H9 (cell line): ENCODE measurements around the gene ALKBH4. TPM values are rescaled to one million over a fixed set of nuclear protein-coding genes. Genes with fewer than 3 reads are reported as not detected.

ENCODE experiments used
- DNase-seq: peaks from one replicate; pipeline ENCODE4 v3.0.0-alpha.2; 2017
- H2AFZ ChIP-seq: one replicate; pipeline ENCODE4 v1.6.1; 2013; ENCODE audit warnings: mild to moderate bottlenecking, low read length, control low read depth, moderate library complexity
- H2AK5ac ChIP-seq: 2 replicates; pipeline ENCODE4 v1.6.1; 2013; ENCODE audit warnings: low read length, control low read depth, mixed read lengths; ENCODE audit not compliant: insufficient read length
- H2BK120ac ChIP-seq: one replicate; pipeline ENCODE4 v1.6.1; 2013; ENCODE audit warnings: low read depth, mild to moderate bottlenecking, low read length, control low read depth, inconsistent platforms; ENCODE audit not compliant: poor library complexity, severe bottlenecking
- H2BK12ac ChIP-seq: 2 replicates; pipeline ENCODE4 v1.6.1; 2013; ENCODE audit warnings: low read length, control low read depth, mixed read lengths, low read depth; ENCODE audit not compliant: insufficient read length
- H2BK15ac ChIP-seq: 2 replicates; pipeline ENCODE4 v1.6.1; 2013; ENCODE audit warnings: low read depth, low read length, control low read depth
- H2BK20ac ChIP-seq: one replicate; pipeline ENCODE4 v1.6.1; 2013; ENCODE audit warnings: low read depth, mild to moderate bottlenecking, low read length, control low read depth, inconsistent platforms; ENCODE audit not compliant: poor library complexity, severe bottlenecking
- H2BK5ac ChIP-seq: 2 replicates; pipeline ENCODE4 v1.6.1; 2013; ENCODE audit warnings: low read length, control low read depth, mixed read lengths; ENCODE audit not compliant: insufficient read length
- H3K14ac ChIP-seq: 2 replicates; pipeline ENCODE4 v1.6.1; 2013; ENCODE audit warnings: low read length, control low read depth; ENCODE audit not compliant: insufficient read depth
- H3K18ac ChIP-seq: 2 replicates; pipeline ENCODE4 v1.6.1; 2013; ENCODE audit warnings: low read depth, mild to moderate bottlenecking, mixed read lengths, low read length, control low read depth; ENCODE audit not compliant: insufficient read length
- H3K23ac ChIP-seq: 2 replicates; pipeline ENCODE4 v1.6.1; 2013; ENCODE audit warnings: low read length, control low read depth, mixed read lengths, low read depth; ENCODE audit not compliant: insufficient read length
- H3K23me2 ChIP-seq: 2 replicates; pipeline ENCODE4 v1.6.1; 2013; ENCODE audit warnings: low read depth, mild to moderate bottlenecking, mixed read lengths, low read length, control low read depth; ENCODE audit not compliant: insufficient read length, poor library complexity, severe bottlenecking
- H3K27ac ChIP-seq: 2 replicates; pipeline ENCODE4 v1.5.1; 2013; ENCODE audit warnings: low read length, control low read depth, mixed read lengths, low read depth; ENCODE audit not compliant: insufficient read length
- H3K27me3 ChIP-seq: 2 replicates; pipeline ENCODE4 v1.6.1; 2013; ENCODE audit warnings: low read length, control low read depth, inconsistent platforms; ENCODE audit not compliant: insufficient read depth
- H3K4ac ChIP-seq: 2 replicates; pipeline ENCODE4 v1.6.1; 2013; ENCODE audit warnings: low read depth, mild to moderate bottlenecking, control low read depth, inconsistent platforms, low read length, moderate library complexity
- H3K4me1 ChIP-seq: 2 replicates; pipeline ENCODE4 v1.6.1; 2013; ENCODE audit warnings: low read length, control low read depth, inconsistent platforms; ENCODE audit not compliant: insufficient read depth
- H3K4me2 ChIP-seq: 2 replicates; pipeline ENCODE4 v1.6.1; 2013; ENCODE audit warnings: low read length, control low read depth, mixed read lengths; ENCODE audit not compliant: insufficient read length, insufficient read depth
- H3K56ac ChIP-seq: 2 replicates; pipeline ENCODE4 v1.6.1; 2013; ENCODE audit warnings: low read depth, mild to moderate bottlenecking, mixed read lengths, low read length, control low read depth; ENCODE audit not compliant: insufficient read length
- H3K79me1 ChIP-seq: 2 replicates; pipeline ENCODE4 v1.6.1; 2013; ENCODE audit warnings: low read depth, mild to moderate bottlenecking, moderate library complexity, low read length, control low read depth, inconsistent platforms; ENCODE audit not compliant: insufficient read depth, poor library complexity, severe bottlenecking
- H3K79me2 ChIP-seq: 2 replicates; pipeline ENCODE4 v1.6.1; 2013; ENCODE audit warnings: low read length, control low read depth, inconsistent platforms; ENCODE audit not compliant: insufficient read depth
- H3K9ac ChIP-seq: 2 replicates; pipeline ENCODE4 v1.6.1; 2013; ENCODE audit warnings: low read length, control low read depth, mixed read lengths; ENCODE audit not compliant: insufficient read length; ENCODE audit errors: extremely low read depth
- H3K9me3 ChIP-seq: one replicate; pipeline ENCODE4 v1.6.1; 2013; ENCODE audit warnings: low read depth, low read length, inconsistent platforms; ENCODE audit not compliant: control insufficient read depth
- H3T11ph ChIP-seq: one replicate; pipeline ENCODE4 v1.6.1; 2013; ENCODE audit warnings: mild to moderate bottlenecking, low read length, control low read depth, inconsistent platforms
- H4K20me1 ChIP-seq: one replicate; pipeline ENCODE4 v1.6.1; 2013; ENCODE audit not compliant: control insufficient read depth, insufficient read length, insufficient read depth
- H4K5ac ChIP-seq: 2 replicates; pipeline ENCODE4 v1.6.1; 2013; ENCODE audit warnings: low read depth, mild to moderate bottlenecking, mixed read lengths, low read length, control low read depth; ENCODE audit not compliant: insufficient read length
- H4K8ac ChIP-seq: replicated peaks from 2 replicates; pipeline ENCODE4 v1.6.1; 2013; ENCODE audit warnings: low read length, control low read depth, mixed read lengths, low read depth; ENCODE audit not compliant: insufficient read length
- H4K91ac ChIP-seq: 2 replicates; pipeline ENCODE4 v1.6.1; 2013; ENCODE audit warnings: low read depth, mild to moderate bottlenecking, moderate library complexity, mixed read lengths, low read length, control low read depth; ENCODE audit not compliant: insufficient read length
- H3K27ac Mint-ChIP-seq, 3 experiments: 2 replicates in 2 of 3; 3 replicates in 1 of 3; pipeline ENCODE4 v1.8.0; 2020 to 2021; ENCODE audit warnings: mixed read lengths in 3 of 3, mild to moderate bottlenecking in 1 of 3, moderate library complexity in 1 of 3
- H3K27me3 Mint-ChIP-seq: 2 replicates; pipeline ENCODE4 v1.8.0; 2021; ENCODE audit warnings: low read depth, mild to moderate bottlenecking, moderate library complexity, mixed read lengths
- H3K36me3 Mint-ChIP-seq, 3 experiments: 2 replicates in 2 of 3; 3 replicates in 1 of 3; pipeline ENCODE4 v1.8.0; 2020 to 2021; ENCODE audit warnings: low read depth in 3 of 3, mixed read lengths in 3 of 3; ENCODE audit not compliant: insufficient read depth in 1 of 3
- H3K4me1 Mint-ChIP-seq, 2 experiments: 2 replicates each; pipeline ENCODE4 v1.8.0; 2020; ENCODE audit warnings: mixed read lengths in 2 of 2
- H3K4me3 Mint-ChIP-seq, 2 experiments: 2 replicates in 1 of 2; 3 replicates in 1 of 2; pipeline ENCODE4 v1.8.0; 2020 to 2021; ENCODE audit warnings: mild to moderate bottlenecking in 2 of 2, mixed read lengths in 2 of 2, moderate library complexity in 1 of 2
- H3K9me3 Mint-ChIP-seq, 2 experiments: 2 replicates in 1 of 2; 3 replicates in 1 of 2; pipeline ENCODE4 v1.8.0; 2020; ENCODE audit warnings: mild to moderate bottlenecking in 2 of 2, mixed read lengths in 2 of 2, moderate library complexity in 1 of 2
- CTCF ChIP-seq: fragments of 200-600 bp; sonication (generic); conservative IDR thresholded peaks from 3 replicates; pipeline ENCODE4 v1.8.0; 2021; ENCODE audit warnings: antibody characterized with exemption, mild to moderate bottlenecking
- WGBS: extraction: QIAGEN DNeasy Blood & Tissue Kit; methylation state at CpG from one replicate; pipeline ENCODE4 v1.1.7; 2013; ENCODE audit warnings: missing lambda C conversion rate, low lambda C conversion rate, mixed read lengths; ENCODE audit not compliant: insufficient read length; ENCODE audit errors: extremely low coverage; 5-methylcytosine and 5-hydroxymethylcytosine counted together
- total RNA-seq: library from RNA; stranded (reverse); gene quantifications from 2 replicates; pipeline ENCODE4 v1.2.1, GENCODE V29; 2021

The ALKBH4 gene
- total RNA-seq, 1 experiment from 2014 or later: 23.9 TPM

DNA sequence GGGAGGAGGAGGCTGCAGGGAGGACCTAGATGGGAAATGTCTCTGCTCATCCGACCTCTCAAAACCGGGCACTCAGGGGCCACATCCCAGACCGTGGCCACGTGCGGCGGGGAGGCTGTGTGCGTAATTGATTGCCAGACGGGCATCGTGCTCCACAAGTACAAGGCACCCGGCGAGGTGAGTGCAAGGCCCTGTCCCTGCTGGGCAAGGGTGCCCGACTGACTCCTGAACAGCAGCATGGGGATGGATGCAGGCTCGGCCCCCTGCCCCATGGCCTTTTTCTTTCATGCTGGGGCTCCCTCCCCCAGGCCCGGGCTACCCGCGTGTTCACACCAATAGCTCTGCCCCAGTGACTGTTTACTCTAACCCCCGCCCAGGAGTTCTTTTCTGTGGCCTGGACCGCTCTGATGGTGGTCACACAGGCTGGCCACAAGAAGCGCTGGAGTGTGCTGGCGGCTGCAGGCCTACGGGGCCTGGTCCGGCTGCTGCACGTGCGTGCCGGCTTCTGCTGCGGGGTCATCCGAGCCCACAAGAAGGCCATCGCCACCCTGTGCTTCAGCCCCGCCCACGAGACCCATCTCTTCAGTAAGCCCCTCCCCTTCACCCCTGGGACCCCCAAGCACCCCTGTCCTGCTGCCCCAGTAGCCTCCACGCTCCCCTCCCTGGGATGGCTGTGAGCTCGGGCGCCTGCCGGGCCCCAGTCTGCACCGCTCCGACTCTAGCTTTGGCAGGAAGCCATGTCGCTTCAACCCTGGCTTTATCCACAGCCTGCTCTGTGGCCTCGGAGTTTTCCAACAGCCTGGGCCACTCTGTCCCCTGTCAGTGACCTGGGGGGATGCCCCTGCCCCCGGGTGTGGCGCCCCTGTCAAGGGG, 4.1 kb upstream of the ALKBH4 start:
- peaks cover 20 to 36% (median 31%) of the 10 kb centered on the region in 3 experiments; a peak in 6 of 7 replicates for H3K36me3 Mint-ChIP-seq
- Histone ChIP-seq H3K4me1 (no peaks in the 10 kb centered on the region), H3K18ac (no peak overlapping the region), H2BK15ac (no peak overlapping the region), H4K91ac (no peak overlapping the region), H2BK12ac (no peak overlapping the region), H2BK20ac (no peak overlapping the region), H3K4me2 (no peak overlapping the region), H3K23me2 (peaks cover 6% of the 10 kb centered on the region), H2AK5ac (no peak overlapping the region), H3T11ph (no peak overlapping the region), H2BK120ac (no peak overlapping the region), H3K4ac (no peak overlapping the region), H2BK5ac (no peak overlapping the region), H3K27ac (no peak overlapping the region), H3K14ac (no peak overlapping the region), H4K8ac (no peak overlapping the region), H3K9ac (no peak overlapping the region), H2AFZ (no peak overlapping the region), H4K20me1 (no peaks in the 10 kb centered on the region), H3K27me3 (no peaks in the 10 kb centered on the region), H3K79me1 (peaks cover 2% of the 10 kb centered on the region), H3K79me2 (no peaks in the 10 kb centered on the region), H3K23ac (no peak overlapping the region), H4K5ac (no peak overlapping the region), H3K9me3 (no peaks in the 10 kb centered on the region), H3K56ac (no peak overlapping the region)
- no peak for DNase-seq
- no CpG with 5 or more reads among the region's 40 CpGs for WGBS
- TF ChIP-seq CTCF: no peak
- peaks cover 2% of the 10 kb centered on the region; the same call in 1 of the 2 replicates for H3K27me3 Mint-ChIP-seq
- no peak overlapping the region; a peak in 1 of 7 replicates for H3K27ac Mint-ChIP-seq
- no peaks in the 10 kb centered on the region for H3K9me3 Mint-ChIP-seq
- H3K4me1 Mint-ChIP-seq: peaks cover 9 to 11% of the 10 kb centered on the region in 2 experiments; a peak in 3 of 4 replicates
- no peak overlapping the region for H3K4me3 Mint-ChIP-seq
